Left renal cortex interstitium (tissue), 4 donors: ENCODE results near the gene GRHL3. TPM values are rescaled to one million over a fixed set of nuclear protein-coding genes. Genes with fewer than 3 reads are reported as not detected.
"Not testable (repeated sequence)": the region's sequence is repeated elsewhere in the genome, so short reads cannot be mapped to it uniquely, and the experiment has no call there.

Experiments used
- DNase-seq, 4 donors: peaks; one replicate each; pipeline ENCODE4 v3.0.0-alpha.2; 2013; ENCODE audit warnings: low read depth in 4 of 4, low spot score in 2 of 4, missing footprints in 1 of 4
- polyA plus RNA-seq, 4 donors: library from polyadenylated mRNA; unstranded; fragments of 120-200 nt; gene quantifications; one replicate each; pipeline ENCODE4 v1.2.1, GENCODE V29; 2013; ENCODE audit not compliant: insufficient read length in 4 of 4

The GRHL3 gene
- polyA plus RNA-seq: 1 to 10 TPM; 2.7 to 6.1 (median 4.5) TPM

GRCh38 chr1:24319312-24319863 lies at the start of gene GRHL3:
Gene GRHL3, plus strand, starts transcription at chr1:24319357. Its CDS starts 195 bp downstream, at chr1:24319552.
- DNase-seq: no peak

- DNase-seq: not testable (repeated sequence)
Observed at GRCh38 chr1:24274203-24275103, 44.7 kb upstream of the GRHL3 start.

- DNase-seq: no peak
Observed at GRCh38 chr1:24275104-24275410, 44.1 kb upstream of the GRHL3 start.

GRCh38 chr1:24275510-24275909 lies 43.6 kb upstream of the GRHL3 start:
- no peak for DNase-seq

GRCh38 chr1:24276791-24277190 lies 42.4 kb upstream of the GRHL3 start:
- no peak for DNase-seq

GRCh38 chr1:24277420-24278169 lies 41.6 kb upstream of the GRHL3 start:
- DNase-seq: no peak

DNA sequence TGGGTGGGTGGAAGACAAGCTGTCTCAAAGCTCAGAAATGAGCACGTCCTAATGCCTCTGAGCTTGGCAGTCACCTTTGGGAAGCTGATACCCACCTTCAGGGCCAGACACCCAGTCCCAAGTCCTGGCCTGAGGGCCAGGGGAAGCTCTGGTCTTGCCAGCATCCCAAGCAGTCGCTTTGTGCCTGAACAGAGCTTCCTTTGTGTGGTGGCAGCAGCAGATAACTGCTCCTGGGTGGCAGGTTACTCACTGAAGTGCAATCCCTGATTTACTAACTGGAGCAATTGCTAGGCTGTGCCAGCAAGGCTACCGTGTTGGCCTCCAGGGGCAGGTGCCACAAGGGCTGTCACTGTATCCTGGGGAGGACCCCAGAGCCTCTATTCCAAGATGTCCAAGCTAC lies 40.4 kb upstream of the GRHL3 start:
- DNase-seq: no peak

DNA sequence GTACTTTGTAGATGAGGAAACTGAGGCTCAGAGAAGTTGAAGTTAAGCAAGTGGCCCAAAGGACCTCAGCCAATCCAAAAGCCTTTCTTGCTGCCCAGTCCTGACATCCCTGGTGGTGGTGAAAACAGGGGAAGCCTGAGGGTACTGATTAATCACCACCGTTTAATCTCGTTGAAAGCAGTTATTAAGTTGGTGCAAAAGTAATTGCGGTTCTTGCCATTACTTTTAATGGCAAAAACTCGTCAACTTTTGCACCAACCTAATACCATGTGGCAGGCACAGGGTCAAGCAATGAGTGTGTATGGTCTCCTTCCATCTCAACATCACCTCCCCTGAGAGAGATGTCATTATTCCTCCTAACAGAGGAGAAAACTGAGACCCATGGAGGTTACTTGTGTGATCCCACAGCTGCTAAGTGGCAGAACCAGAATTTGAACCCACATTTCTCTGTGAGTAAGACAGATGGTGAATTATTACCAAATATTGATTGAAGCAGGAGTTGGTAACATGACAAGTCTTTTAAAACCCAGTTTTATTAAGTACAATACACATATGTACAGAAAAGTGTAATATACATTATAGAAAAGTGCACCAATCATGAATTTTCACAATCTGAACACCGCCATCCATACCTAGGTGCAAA lies 39.4 kb upstream of the GRHL3 start:
- DNase-seq: no peak

DNA sequence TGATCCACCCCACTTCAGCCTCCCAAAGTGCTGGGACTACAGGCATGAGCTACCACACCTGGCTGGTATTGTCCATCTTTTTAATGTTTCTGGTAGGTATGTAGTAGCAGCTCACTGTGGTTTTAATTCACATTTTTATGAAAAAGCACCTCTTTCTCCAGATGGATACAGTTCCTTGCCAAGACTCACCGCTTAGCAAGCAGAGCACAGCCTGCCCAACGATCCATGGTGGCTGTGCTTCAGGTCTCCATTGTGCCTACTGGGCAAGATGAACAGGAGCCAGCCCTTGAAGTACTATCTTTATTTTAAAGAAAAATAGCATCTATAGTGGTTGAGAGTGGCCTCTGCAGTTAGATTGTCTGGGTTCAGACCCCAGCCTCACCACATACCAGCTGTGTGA lies 37.6 kb upstream of the GRHL3 start:
- no peak for DNase-seq

DNA sequence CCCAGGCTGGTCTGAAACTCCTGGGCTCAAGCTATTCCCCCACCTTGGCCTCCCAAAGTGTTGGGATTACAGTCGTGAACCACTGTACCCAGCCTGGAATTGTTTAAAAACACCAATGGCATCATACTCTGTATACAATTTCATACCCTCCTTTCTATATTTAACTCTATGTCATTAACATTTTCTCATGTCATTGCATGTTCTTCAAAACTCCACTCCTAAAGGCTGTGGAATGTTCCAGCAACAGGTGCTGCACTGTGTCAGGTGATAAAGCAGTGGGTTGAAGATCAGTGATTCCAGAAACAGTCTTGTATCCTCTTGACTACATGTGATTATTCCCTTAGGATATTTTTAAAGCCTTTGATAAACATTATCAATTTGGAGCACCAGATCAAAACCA lies 36.7 kb upstream of the GRHL3 start:
- DNase-seq: no peak

DNA sequence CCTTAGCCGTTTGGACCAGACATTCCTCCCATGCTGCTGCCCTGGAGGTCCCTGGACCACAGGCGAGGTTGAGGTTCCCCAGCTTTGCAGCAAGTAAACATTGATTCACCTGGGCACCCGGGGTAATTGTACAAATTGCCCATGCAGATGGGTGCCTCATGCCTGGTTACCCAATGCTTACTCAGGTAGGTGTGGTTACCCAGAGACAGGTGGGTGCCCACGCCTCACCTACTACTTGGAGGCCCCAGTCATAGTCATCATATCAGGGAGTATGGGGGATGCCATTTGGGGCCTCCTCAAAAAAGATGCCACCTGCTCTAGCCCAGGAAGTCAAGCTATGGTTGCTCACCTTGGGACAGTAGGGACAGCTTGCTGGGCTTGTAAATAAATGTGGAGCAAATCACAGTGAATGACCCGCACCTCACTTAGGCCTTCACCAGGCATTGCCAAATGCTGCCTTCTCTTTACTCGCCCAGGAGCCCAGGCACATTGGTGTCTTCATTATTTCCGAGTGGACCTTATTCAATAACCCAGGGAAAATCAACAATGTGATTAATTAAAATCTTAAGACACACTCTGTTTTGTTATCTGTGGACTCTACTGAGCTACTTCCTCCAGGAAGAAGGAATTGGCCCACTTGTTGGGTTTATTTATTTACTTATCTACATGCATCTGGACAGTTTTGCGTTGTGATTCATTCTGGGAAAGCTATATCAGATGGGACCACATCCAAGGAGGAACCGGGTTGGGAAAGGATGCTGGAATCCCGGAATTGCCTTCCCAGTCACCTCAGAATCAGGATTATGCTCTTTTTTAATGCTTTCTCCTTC lies 35.6 kb upstream of the GRHL3 start:
- no peak for DNase-seq

DNA sequence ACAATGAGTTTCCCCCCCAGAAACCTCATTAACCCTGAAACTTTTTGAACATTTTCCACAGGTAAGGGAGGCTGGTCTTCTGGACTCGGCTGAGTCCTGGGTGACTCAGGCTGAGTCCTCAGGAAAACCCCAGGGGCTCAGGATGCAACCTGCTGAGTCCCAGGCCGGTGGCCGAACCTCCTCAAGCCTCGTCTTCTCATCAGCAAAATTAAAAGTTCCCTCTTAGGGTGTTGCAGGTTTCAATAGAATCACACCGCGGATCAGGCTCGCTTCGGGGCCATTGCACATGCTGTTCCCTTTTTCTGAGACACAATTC lies 35.0 kb upstream of the GRHL3 start:
- DNase-seq: no peak

- no peak for DNase-seq
Observed at GRCh38 chr1:24285231-24285630, 33.9 kb upstream of the GRHL3 start.

DNA sequence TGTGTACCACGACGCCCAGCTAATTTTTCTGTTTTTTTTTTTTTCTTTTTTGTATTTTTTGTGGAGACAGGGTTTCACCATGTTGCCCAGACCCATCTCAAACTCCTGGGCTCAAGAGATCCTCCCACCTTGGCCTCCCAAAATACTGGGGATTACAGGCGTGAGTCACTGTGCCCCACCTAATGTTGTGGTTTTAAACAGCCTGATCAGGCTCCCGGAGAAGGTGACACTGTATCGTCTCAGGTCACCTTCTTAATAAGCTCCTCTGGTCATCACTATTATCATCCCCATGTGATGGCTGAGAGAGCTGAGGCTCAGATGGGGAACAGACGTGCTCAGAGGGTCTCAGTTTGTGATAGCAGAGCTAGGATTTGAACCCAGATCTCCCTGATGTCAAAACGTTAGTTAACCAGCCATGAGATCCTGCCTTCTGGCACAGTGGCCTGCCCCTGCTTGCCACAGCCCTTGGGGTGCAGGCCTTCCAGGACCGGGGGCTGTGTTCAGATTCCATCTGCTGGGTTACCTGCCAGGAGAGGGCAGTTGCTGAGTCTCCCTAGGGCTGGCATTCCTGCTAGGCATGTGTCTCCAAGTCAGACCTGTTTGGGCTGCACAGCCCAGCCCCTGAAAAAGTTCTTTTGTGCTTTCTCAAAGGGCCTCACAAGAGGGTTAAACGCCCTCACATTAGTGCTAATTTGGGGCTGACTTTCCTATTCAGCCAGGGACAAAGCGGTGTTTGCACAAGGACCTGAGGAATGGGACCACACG lies 32.7 kb upstream of the GRHL3 start:
- no peak for DNase-seq

GRCh38 chr1:24287779-24288178 lies 31.4 kb upstream of the GRHL3 start:
- not testable (repeated sequence) for DNase-seq

GRCh38 chr1:24288479-24288878 lies 30.7 kb upstream of the GRHL3 start:
- DNase-seq: no peak

DNA sequence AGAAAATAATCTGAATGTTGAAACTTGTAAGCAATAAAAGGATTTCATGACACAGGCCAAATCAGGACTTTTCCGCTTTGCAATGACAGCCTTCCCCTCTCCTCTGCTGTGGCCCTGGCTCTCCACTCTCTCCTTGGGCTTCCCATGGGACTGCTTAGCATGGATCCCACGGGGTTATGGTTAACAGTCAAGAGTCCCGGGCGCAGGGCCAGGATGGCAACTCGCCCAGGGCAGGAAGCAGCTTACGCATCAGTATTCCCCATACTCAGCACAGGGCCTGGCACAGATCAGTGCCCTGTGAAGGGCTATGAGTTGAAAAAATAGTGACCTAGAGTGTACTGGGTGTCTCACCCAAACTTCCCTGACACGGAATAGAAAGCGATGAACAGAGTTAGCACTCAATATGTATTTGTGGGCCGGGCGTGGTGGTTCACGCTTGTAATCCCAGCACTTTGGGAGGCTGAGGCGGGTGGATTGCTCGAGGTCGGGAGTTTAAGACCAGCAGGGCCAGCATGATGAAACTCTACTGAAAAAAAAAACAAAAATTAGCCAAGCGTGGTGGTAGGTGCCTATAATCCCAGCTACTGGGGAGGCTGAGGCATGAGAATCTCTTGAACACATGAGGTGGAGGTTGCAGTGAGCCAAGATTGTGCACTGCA lies 29.1 kb upstream of the GRHL3 start:
- no peak for DNase-seq

GRCh38 chr1:24290933-24291487 lies 28.1 kb upstream of the GRHL3 start:
- DNase-seq: no peak

GRCh38 chr1:24292103-24292502 lies 27.1 kb upstream of the GRHL3 start:
- DNase-seq: no peak
